Panc1 (cell line): Measurements from ENCODE around the gene UBLCP1.

Source experiments
- SIN3A ChIP-seq: IDR thresholded peaks from 2 replicates; pipeline ENCODE4 v1.6.1; 2012; ENCODE audit warnings: low read depth, mild to moderate bottlenecking, low read length, moderate library complexity, borderline replicate concordance; ENCODE audit not compliant: insufficient read depth
- TF ChIP-seq, protein P1 (sequence below): fragments of 450-650 bp; IDR thresholded peaks from 2 replicates; pipeline ENCODE4 v1.5.1; 2017; ENCODE audit warnings: mild to moderate bottlenecking

DNA sequence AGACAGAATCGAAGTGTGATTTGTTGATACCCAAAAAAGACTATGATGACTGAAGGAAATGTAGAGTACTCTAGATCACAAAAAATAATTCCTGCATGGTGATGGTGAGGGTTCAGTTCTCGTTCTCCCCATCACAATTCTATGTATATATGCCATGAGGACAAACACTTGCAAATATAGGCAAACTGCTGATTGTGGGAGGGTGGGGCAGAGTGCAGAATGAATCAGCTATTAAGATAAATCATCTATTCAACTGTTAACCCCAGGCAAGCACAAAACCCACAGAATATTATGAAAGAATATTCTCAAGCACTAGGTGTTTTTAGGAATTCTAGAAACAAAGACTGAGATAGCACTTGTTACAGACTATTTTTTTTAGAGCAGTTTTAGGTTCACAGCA lies 13.9 kb upstream of the UBLCP1 start:
- TF ChIP-seq, protein P1, sequence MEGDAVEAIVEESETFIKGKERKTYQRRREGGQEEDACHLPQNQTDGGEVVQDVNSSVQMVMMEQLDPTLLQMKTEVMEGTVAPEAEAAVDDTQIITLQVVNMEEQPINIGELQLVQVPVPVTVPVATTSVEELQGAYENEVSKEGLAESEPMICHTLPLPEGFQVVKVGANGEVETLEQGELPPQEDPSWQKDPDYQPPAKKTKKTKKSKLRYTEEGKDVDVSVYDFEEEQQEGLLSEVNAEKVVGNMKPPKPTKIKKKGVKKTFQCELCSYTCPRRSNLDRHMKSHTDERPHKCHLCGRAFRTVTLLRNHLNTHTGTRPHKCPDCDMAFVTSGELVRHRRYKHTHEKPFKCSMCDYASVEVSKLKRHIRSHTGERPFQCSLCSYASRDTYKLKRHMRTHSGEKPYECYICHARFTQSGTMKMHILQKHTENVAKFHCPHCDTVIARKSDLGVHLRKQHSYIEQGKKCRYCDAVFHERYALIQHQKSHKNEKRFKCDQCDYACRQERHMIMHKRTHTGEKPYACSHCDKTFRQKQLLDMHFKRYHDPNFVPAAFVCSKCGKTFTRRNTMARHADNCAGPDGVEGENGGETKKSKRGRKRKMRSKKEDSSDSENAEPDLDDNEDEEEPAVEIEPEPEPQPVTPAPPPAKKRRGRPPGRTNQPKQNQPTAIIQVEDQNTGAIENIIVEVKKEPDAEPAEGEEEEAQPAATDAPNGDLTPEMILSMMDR = no peak
- TF ChIP-seq SIN3A = no peak
